ENCODE results near the gene FASN.

GRCh38 chr17:82090549-82091263 is 7.3 kb downstream of the FASN start:
- TF ChIP-seq CTCF (conservative IDR thresholded peaks at IDR 0.05; ENCODE audit: low read length) (no peak), EZH2phosphoT487 (IDR thresholded peaks at IDR 0.05; ENCODE audit: borderline replicate concordance, low read depth, low read length) (no peak)
